GM12878 (cell line): ENCODE results near the gene USH2A. TPM values are rescaled to one million over a fixed set of nuclear protein-coding genes. Genes with fewer than 3 reads are reported as not detected.

ENCODE experiments used
- ATAC-seq: fragments of 200-7000 bp; cut with Tn5 transposase; 3 replicates; pipeline ENCODE4 v1.9.1; 2020; ENCODE audit warnings: mild to moderate bottlenecking, moderate library complexity
- BruUV-seq: library from RNA; stranded (reverse); fragments of 400-500 nt; replicated peaks from 2 replicates; lab custom pipeline; 2021; lab: Mats Ljungman, UMichigan
- CTCF ChIA-PET: fragments of 300-600 bp; sonication (Branson Sonifier 250); formaldehyde crosslinking; extraction: SDS; loops from one replicate; lab custom pipeline; 2021; ENCODE audit warnings: inconsistent platforms; lab: Yijun Ruan, JAX
- POLR2A ChIA-PET: fragments of 350-600 bp; formaldehyde crosslinking; extraction: SDS; loops from one replicate; lab custom pipeline; 2021; ENCODE audit warnings: inconsistent platforms; lab: Charles Lee
- RAD21 ChIA-PET: fragments of 300-600 bp; sonication (Branson Sonifier 250); formaldehyde crosslinking; loops from one replicate; lab custom pipeline; 2023; ENCODE audit warnings: antibody characterized with exemption; ENCODE audit not compliant: unreplicated experiment; lab: Charles Lee
- SMC1A ChIA-PET: fragments of 300-600 bp; sonication (Branson Sonifier 250); formaldehyde crosslinking; loops from one replicate; lab custom pipeline; 2023; ENCODE audit not compliant: unreplicated experiment, uncharacterized antibody; lab: Charles Lee
- DNase-seq: peaks from one replicate; pipeline ENCODE4 v3.0.0-alpha.2; 2011; ENCODE audit warnings: low read depth, low spot score
- FAIRE-seq: peaks from 3 replicates; lab custom pipeline; 2011; peaks lifted over from hg19 to GRCh38; lab: Jason Lieb, UNC
- H2AFZ ChIP-seq: 2 replicates; pipeline ENCODE4 v1.6.0; 2011; ENCODE audit warnings: low read depth, low read length, control low read depth; ENCODE audit not compliant: control insufficient read depth
- H3K27ac ChIP-seq: 2 replicates; pipeline ENCODE4 v1.5.1; 2011; ENCODE audit warnings: control low read depth; ENCODE audit not compliant: control insufficient read depth, insufficient read depth
- H3K27me3 ChIP-seq, 2 experiments: replicated peaks in 1 of 2; 2 replicates each; pipeline versions ENCODE4 v1.6.0 to v1.6.1; 2011; ENCODE audit warnings: low read length in 1 of 2; ENCODE audit not compliant: control insufficient read depth in 2 of 2, insufficient read depth in 2 of 2
- H3K36me3 ChIP-seq, 2 experiments: 2 replicates each; pipeline ENCODE4 v1.5.1; 2011; ENCODE audit warnings: low read length in 1 of 2; ENCODE audit not compliant: control insufficient read depth in 2 of 2, insufficient read depth in 2 of 2
- H3K4me1 ChIP-seq: 2 replicates; pipeline ENCODE4 v1.6.1; 2011; ENCODE audit warnings: mild to moderate bottlenecking, low read length, moderate library complexity, mixed read lengths; ENCODE audit not compliant: control insufficient read depth, insufficient read depth
- H3K4me2 ChIP-seq: 2 replicates; pipeline ENCODE4 v1.6.0; 2011; ENCODE audit warnings: control low read depth; ENCODE audit not compliant: control insufficient read depth, insufficient read depth
- H3K4me3 ChIP-seq: fragments of 200-600 bp; sonication (generic); 2 replicates; pipeline ENCODE4 v1.5.1; 2016
- H3K79me2 ChIP-seq: 2 replicates; pipeline ENCODE4 v1.6.0; 2011; ENCODE audit warnings: low read length; ENCODE audit not compliant: control insufficient read depth, insufficient read depth
- H3K9ac ChIP-seq: 2 replicates; pipeline ENCODE4 v1.8.0; 2011; ENCODE audit warnings: low read length, control low read depth, mixed read lengths; ENCODE audit not compliant: control insufficient read depth, insufficient read depth
- H3K9me3 ChIP-seq: replicated peaks from 3 replicates; pipeline ENCODE4 v1.5.1; 2011; ENCODE audit warnings: mild to moderate bottlenecking, low read length; ENCODE audit not compliant: control insufficient read depth, insufficient read depth
- H4K20me1 ChIP-seq: 2 replicates; pipeline ENCODE4 v1.6.0; 2011; ENCODE audit not compliant: control insufficient read depth, insufficient read depth
- ASH2L ChIP-seq: fragments of 300-600, 200-600 bp; sonication (generic); IDR thresholded peaks from 2 replicates; pipeline ENCODE4 v1.6.1; 2017; ENCODE audit warnings: low read depth, mild to moderate bottlenecking, borderline replicate concordance
- ATF7 ChIP-seq: fragments of 450-650 bp; IDR thresholded peaks from 2 replicates; pipeline ENCODE4 v1.6.1; 2016; ENCODE audit warnings: low read depth, mild to moderate bottlenecking
- BCL11A ChIP-seq: IDR thresholded peaks from 2 replicates; pipeline ENCODE4 v1.6.1; 2011; ENCODE audit warnings: low read depth, low read length
- E2F4 ChIP-seq: IDR thresholded peaks from 2 replicates; pipeline ENCODE4 v1.6.1; 2012; ENCODE audit warnings: low read depth, low read length, improper control_type of control experiment
- HDAC6 ChIP-seq: fragments of 200-600 bp; sonication (generic); IDR thresholded peaks from one replicate; pipeline ENCODE4 v1.8.0; 2017; ENCODE audit warnings: antibody characterized with exemption; ENCODE audit not compliant: unreplicated experiment
- LARP7 ChIP-seq: fragments of 450-650 bp; IDR thresholded peaks from 2 replicates; pipeline ENCODE4 v1.6.1; 2017; ENCODE audit warnings: mild to moderate bottlenecking
- NR2C1 ChIP-seq: fragments of 450-650 bp; IDR thresholded peaks from 2 replicates; pipeline ENCODE4 v1.6.1; 2017; ENCODE audit warnings: antibody characterized with exemption, mild to moderate bottlenecking, moderate library complexity
- PML ChIP-seq: IDR thresholded peaks from 2 replicates; pipeline ENCODE4 v1.6.1; 2012; ENCODE audit warnings: low read length, inconsistent platforms
- POLR2AphosphoS2 ChIP-seq: IDR thresholded peaks from 2 replicates; pipeline ENCODE4 v1.6.1; 2011; ENCODE audit warnings: low read depth, mild to moderate bottlenecking, low read length, improper control_type of control experiment, moderate library complexity
- POU2F2 ChIP-seq: IDR thresholded peaks from 3 replicates; pipeline ENCODE4 v1.6.1; 2011; ENCODE audit warnings: low read depth, mild to moderate bottlenecking, low read length, borderline replicate concordance
- RCOR1 ChIP-seq: conservative IDR thresholded peaks from 2 replicates; pipeline ENCODE4 v1.6.1; 2012; ENCODE audit warnings: low read depth, low read length, improper control_type of control experiment
- SIN3A ChIP-seq: IDR thresholded peaks from 2 replicates; pipeline ENCODE4 v1.6.1; 2012; ENCODE audit warnings: low read depth, low read length, improper control_type of control experiment
- SRF ChIP-seq, 2 experiments: IDR thresholded peaks; 2 replicates each; pipeline ENCODE4 v1.6.1; 2011; ENCODE audit warnings: low read depth in 2 of 2, low read length in 2 of 2, mild to moderate bottlenecking in 1 of 2, moderate library complexity in 1 of 2
- TCF3 ChIP-seq: IDR thresholded peaks from 2 replicates; pipeline ENCODE4 v1.6.1; 2012; ENCODE audit warnings: low read depth, mild to moderate bottlenecking, low read length, borderline replicate concordance; ENCODE audit not compliant: insufficient read depth
- ZNF24 ChIP-seq: fragments of 450-650 bp; IDR thresholded peaks from 2 replicates; pipeline ENCODE4 v1.6.1; 2017; ENCODE audit warnings: antibody characterized with exemption, mild to moderate bottlenecking
- WGBS: methylation state at CpG from one replicate; pipeline ENCODE4 v1.1.6; 2016; ENCODE audit warnings: low lambda C conversion rate; ENCODE audit not compliant: insufficient replicate concordance, insufficient coverage; ENCODE audit errors: missing lambda C conversion rate; 5-methylcytosine and 5-hydroxymethylcytosine counted together
- in situ Hi-C: fragments of 300-500 bp; cut with MboI; formaldehyde crosslinking; loops from 9 replicates; pipeline ENCODE4 v1.14.3; 2018; ENCODE audit warnings: mixed read lengths
- intact Hi-C: fragments of 100-400 bp; cut with micrococcal nuclease; formaldehyde crosslinking; loops from one replicate; pipeline ENCODE4 v1.14.2; 2022; ENCODE audit not compliant: unreplicated experiment
- polyA plus RNA-seq, 11 experiments: library from polyadenylated mRNA; depleted of rRNA in 4 of 11; unstranded in 6 of 11; stranded (reverse) in 5 of 11; fragments of >200 nt; fragmentation: Nextera tagmentation in 4 of 11; fragmentation: Illumina TruSeq in 1 of 11; extraction: Ambion mirVana in 4 of 11; extraction: Trizol in 1 of 11; gene quantifications; 1 replicate in 1 of 11; 2 replicates in 10 of 11; pipeline versions ENCODE4 v1.2.1 to v1.2.3, GENCODE V29; 2011 to 2016; ENCODE audit warnings: inconsistent platforms in 2 of 11, missing spikeins in 2 of 11, low read depth in 1 of 11
- total RNA-seq, 4 experiments: library from RNA; depleted of rRNA in 3 of 4; stranded (reverse); fragments of >200 nt in 3 of 4; fragmentation: Illumina TruSeq in 1 of 4; extraction: Trizol in 1 of 4; gene quantifications; 2 replicates each; pipeline versions ENCODE4 v1.2.1 to v1.2.3, GENCODE V29; 2013 to 2021
- TF ChIP-seq, protein P1 (sequence below): IDR thresholded peaks from 2 replicates; pipeline ENCODE4 v1.6.1; 2012; ENCODE audit warnings: low read depth, low read length, improper control_type of control experiment

USH2A gene
- total and polyA plus RNA-seq, 10 of the 15 experiments (the other 5 are each of a cell fraction or from before 2014, with no cell fraction given): under 0.01 to 0.20 (median 0.01) TPM; not detected in 2

- TF ChIP-seq RCOR1 (no peak), E2F4 (no peak), BCL11A (no peak), ZNF24 (no peak), ASH2L (no peak), ATF7 (no peak), TCF3 (no peak), SIN3A (no peak)
- TF ChIP-seq, protein P1, sequence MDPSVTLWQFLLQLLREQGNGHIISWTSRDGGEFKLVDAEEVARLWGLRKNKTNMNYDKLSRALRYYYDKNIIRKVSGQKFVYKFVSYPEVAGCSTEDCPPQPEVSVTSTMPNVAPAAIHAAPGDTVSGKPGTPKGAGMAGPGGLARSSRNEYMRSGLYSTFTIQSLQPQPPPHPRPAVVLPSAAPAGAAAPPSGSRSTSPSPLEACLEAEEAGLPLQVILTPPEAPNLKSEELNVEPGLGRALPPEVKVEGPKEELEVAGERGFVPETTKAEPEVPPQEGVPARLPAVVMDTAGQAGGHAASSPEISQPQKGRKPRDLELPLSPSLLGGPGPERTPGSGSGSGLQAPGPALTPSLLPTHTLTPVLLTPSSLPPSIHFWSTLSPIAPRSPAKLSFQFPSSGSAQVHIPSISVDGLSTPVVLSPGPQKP: no peak
These were observed 43.8 kb downstream of the USH2A start (continued) for GRCh38 chr1:216379441-216379840.

DNA sequence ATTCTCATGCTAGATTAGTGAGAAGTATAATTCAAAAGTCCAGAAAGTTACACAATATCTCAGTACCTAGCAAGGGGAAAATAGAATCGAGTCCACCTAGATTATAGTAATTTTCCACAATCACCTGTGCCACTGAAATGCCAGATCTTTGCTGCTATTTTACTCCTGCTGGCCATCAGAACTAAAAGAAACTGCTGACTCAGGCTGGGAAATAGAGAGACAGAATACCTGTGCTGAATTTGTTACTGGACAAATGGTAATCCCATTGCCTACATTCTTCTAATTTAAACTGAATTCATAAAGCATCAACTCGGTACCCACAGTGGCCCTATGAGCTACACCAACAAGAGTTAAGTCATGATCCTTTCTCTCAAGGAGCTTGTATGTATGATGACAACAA is 55.0 kb downstream of the USH2A start:
- FAIRE-seq (no peak), ATAC-seq (no peak), DNase-seq (no peak)
- no peaks in the 10 kb centered on the region for H3K9me3 ChIP-seq
- ChIA-PET RAD21 (no interaction called here), SMC1A (interaction anchor here (1.4 kb wide), 1 partner anchor 15 kb away, joined by 3 read pairs; no protein-coding TSS in a partner anchor), CTCF (no interaction called here), POLR2A (no interaction called here)
- no peaks in the 10 kb centered on the region for H4K20me1 ChIP-seq
- intact Hi-C loops (no loop called here), in situ Hi-C loops (no loop called here)
- no peak overlapping the region for H3K27ac ChIP-seq
- no TSS peak for BruUV-seq
- H3K27me3 ChIP-seq: no peaks in the 10 kb centered on the region
- no peak overlapping the region for H3K9ac ChIP-seq
- H3K79me2 ChIP-seq: no peaks in the 10 kb centered on the region
- no peak overlapping the region for H2AFZ ChIP-seq
- 2% methylated on average over 2 of the region's 2 CpGs for WGBS
- no peak overlapping the region for H3K4me3 ChIP-seq
- no peak overlapping the region for H3K4me2 ChIP-seq
- no peaks in the 10 kb centered on the region for H3K36me3 ChIP-seq
- TF ChIP-seq POU2F2 (no peak), HDAC6 (no peak), SRF (IDR thresholded peaks at IDR 0.05; ENCODE audit: low read depth in 2 of 2, low read length in 2 of 2) (no peak), PML (no peak), POLR2AphosphoS2 (no peak), NR2C1 (no peak), ASH2L (no peak), LARP7 (no peak)
- H3K4me1 ChIP-seq: no peaks in the 10 kb centered on the region
